GM12875 (cell line): ENCODE measurements around the gene AGTR1.
A peak's percentile ranks its signal among the peaks of the same experiment; 100 is the strongest.

Experiments
- H3K4me3 ChIP-seq: one replicate; pipeline ENCODE4 v1.5.1; 2011; ENCODE audit warnings: low read depth, low read length, control low read depth
- TF ChIP-seq, protein P1 (sequence below): IDR thresholded peaks from 2 replicates; pipeline ENCODE4 v1.5.1; 2011; ENCODE audit warnings: low read depth, mild to moderate bottlenecking, control low read depth, inconsistent platforms, low read length, moderate library complexity, borderline replicate concordance; ENCODE audit not compliant: insufficient read depth

The AGTR1 gene

DNA sequence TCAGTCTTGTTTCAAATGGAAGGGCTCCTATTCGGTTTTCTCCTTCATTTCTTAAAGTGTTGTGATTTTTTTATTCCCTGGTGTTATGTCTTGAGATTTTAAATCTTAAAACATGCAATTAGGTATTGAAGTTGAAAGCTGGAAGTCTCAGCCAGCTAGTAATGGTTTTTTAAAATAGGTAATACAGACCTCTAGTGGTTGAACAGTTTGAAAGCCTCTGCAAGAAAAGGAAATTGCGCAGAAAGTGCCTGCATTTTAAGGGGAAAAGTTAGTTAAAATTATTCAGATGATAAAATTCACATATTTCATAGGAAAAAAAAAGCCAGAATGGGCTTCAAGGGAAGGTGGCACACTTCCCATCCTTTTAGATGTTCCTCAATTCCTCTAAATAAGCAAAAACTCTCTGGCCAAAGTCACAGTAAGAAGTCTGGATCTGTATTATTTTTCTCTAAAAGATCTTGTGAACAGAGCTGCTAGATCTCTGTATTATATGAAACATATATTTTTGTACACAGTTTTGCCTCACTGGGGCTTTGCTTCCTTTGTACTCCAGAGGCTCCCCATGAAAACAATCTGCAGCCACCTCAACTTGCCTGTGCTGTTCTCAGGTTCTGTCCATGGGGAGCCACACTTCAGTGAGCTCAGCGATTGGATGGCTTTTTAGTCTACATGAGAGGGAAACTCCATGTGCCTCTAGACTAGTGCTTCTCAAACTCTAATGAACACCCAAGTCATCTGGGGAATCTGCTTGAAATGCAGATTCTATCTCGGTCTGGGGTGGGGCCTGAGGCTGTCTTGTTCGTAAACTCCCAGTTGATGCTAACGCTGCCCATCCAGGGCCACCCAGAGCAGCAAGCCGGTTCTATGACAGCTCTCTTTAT lies 21.5 kb downstream of the AGTR1 start:
- TF ChIP-seq, protein P1, sequence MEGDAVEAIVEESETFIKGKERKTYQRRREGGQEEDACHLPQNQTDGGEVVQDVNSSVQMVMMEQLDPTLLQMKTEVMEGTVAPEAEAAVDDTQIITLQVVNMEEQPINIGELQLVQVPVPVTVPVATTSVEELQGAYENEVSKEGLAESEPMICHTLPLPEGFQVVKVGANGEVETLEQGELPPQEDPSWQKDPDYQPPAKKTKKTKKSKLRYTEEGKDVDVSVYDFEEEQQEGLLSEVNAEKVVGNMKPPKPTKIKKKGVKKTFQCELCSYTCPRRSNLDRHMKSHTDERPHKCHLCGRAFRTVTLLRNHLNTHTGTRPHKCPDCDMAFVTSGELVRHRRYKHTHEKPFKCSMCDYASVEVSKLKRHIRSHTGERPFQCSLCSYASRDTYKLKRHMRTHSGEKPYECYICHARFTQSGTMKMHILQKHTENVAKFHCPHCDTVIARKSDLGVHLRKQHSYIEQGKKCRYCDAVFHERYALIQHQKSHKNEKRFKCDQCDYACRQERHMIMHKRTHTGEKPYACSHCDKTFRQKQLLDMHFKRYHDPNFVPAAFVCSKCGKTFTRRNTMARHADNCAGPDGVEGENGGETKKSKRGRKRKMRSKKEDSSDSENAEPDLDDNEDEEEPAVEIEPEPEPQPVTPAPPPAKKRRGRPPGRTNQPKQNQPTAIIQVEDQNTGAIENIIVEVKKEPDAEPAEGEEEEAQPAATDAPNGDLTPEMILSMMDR = no peak

DNA sequence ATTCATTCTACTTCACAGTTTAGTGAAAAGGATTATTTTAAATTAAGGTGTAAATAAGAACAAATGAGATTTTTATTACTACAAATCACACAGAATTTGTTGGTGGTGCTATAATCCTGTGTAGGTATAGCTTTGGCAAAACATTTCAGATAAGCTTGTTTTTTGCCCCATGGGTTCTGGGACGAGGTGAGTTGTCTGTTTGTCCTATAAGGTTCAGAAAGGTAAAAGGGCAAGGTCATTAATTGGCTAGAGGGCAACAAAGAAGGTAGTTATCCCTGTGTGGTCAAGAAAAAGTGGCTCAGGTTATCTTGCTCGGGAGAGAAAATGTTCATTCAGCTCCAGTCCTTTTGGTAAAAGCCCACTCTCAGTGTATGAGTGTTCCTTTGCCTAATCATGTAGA lies 23.2 kb downstream of the AGTR1 start:
- no peak overlapping the region for H3K4me3 ChIP-seq
- TF ChIP-seq, protein P1 = no peak

More for the DNA sequence above, 21.5 kb downstream of the AGTR1 start:
- no peak overlapping the region for H3K4me3 ChIP-seq

DNA sequence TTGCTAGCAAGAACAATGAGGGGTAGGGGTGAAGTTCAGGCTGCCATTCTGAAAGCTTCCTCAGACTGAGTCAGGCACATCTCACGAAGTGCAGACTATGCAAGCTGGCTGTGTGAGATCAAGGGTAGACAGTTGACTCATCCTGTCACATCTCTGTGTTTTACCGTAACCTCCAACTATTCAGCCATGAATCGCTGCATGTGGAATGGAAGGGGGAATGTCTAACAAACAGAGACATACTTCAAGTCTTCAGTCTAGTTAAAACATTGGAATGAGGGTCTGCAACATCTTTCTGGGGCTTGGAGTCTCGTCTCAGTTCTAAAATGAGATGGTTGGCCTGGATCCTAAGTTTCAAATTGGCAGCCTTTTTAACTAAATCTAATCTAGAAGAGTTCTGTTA lies 25.9 kb downstream of the AGTR1 start:
- TF ChIP-seq, protein P1 = no peak
- no peak overlapping the region for H3K4me3 ChIP-seq

DNA sequence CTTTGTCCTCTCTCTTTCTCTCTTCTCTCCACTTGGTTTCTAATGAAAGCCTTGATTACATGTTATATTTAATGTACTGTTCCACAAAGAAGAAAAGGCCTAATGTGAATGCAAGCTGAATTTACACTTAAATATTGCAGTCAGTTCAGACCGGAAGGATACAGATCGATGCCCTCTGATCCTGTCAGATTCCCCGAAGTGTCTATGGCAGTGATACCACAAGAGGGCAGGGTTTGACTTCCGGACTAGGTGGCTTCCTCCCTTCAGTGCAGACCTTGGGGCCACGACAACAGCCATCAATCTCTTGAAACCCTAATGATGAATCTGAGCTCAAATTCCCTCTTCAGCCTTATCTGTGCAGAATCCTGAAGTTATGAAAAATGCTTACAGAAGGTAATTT lies 29.5 kb downstream of the AGTR1 start:
- TF ChIP-seq, protein P1 = peak; percentile 48; the same call in 1 of the 2 replicates
- no peak overlapping the region for H3K4me3 ChIP-seq

DNA sequence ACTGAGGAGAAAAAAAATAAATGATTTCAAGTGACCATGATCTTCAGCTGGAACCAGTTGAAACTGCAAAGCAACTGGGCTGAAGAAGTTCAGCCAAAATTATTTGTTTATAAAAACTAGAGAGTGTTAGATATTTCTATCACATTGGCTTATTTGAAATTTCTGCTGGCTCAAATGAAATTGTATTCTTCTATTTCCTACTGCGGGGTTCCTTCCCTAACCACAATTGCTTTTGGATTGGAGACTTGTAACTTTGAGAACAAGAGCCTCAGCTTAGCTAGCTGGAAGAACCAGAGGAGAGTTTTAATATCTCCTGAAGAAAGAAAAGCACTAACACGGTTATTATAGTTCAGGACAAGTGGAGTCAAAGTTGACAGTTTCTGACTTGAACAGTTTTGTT lies 31.1 kb downstream of the AGTR1 start:
- TF ChIP-seq, protein P1 = no peak
- no peak overlapping the region for H3K4me3 ChIP-seq

DNA sequence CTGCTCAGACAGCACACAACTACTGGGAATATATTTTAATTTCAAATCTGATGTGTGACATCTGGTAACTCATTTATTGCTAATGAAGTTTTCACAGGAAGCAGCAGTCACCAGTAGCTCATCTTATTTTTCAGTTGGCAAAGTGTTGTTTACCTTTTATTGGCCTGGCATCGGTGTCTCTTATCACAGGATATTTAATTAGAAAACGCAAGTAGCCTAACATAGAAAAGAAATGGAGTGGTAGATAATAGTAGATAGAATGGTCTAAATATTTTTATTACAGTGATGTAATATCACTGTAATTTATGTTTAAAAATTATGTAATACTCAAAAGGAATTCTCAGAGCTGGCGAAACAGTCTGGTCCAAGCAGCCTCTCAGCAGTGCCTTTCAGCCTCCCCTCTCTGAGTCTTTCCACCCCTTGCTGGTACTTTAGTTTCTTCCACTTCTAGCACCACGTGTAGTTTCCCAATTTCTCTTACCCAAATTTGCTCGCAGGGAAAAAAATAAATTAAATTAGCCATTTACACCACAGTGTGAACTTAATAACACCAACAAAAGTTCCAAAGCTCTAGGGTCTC lies 31.9 kb downstream of the AGTR1 start:
- TF ChIP-seq, protein P1 = no peak
- H3K4me3 ChIP-seq = no peak overlapping the region

DNA sequence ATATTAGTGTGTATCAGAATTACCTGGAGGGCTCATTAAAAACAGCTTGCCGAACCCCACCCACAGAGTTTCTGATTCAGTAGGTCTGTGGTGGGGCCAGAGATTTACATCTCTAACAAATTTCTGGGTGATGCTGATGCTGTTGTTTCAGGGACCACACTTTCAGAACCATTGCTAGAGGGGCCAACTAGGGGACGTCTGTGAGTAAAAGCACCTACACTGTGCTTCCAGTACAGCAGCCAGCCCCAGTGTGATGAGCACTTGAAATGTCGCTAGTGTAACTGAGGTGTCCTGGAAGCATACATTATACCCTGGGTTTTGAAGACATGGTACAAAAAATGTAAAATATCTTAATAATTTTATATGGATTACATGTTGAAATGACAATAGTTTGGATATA lies 33.0 kb downstream of the AGTR1 start:
- TF ChIP-seq, protein P1 = no peak

More for the DNA sequence above, 33.0 kb downstream of the AGTR1 start:
- no peak overlapping the region for H3K4me3 ChIP-seq
